ENCODE results near the gene TBL2. TPM values are rescaled to one million over a fixed set of nuclear protein-coding genes. Genes with fewer than 3 reads are reported as not detected.

The TBL2 gene
- total RNA-seq, 3 donors from 2014 or later = 25.4 to 42.4 (median 31.1) TPM

GRCh38 chr7:73602721-73603651 is 24.6 kb upstream of the TBL2 start:
- Histone ChIP-seq H3K9me3 (no peaks in the 10 kb centered on the region), H3K4me1 (ENCODE audit: low read depth) (no peaks in the 10 kb centered on the region), H3K36me3 (ENCODE audit: low read depth) (no peaks in the 10 kb centered on the region), H3K4me3 (no peak overlapping the region)
- DNase-seq (no peak), ATAC-seq (peak; percentile 14)
- intact Hi-C loops (cut with DNase I, micrococcal nuclease) = loop anchor here in 1 of 2 donors (10.0 kb wide), 1 partner anchor 72 kb away; no protein-coding TSS in a partner anchor
- TF ChIP-seq CTCF (IDR thresholded peaks at IDR 0.05) = no peak

- DNase-seq (no peak), ATAC-seq (no peak)
- Histone ChIP-seq H3K4me3 (no peak overlapping the region), H3K36me3 (ENCODE audit: low read depth) (no peaks in the 10 kb centered on the region), H3K4me1 (ENCODE audit: low read depth) (no peaks in the 10 kb centered on the region), H3K9me3 (no peaks in the 10 kb centered on the region)
- TF ChIP-seq CTCF (IDR thresholded peaks at IDR 0.05) = no peak
- intact Hi-C loops (cut with DNase I, micrococcal nuclease) = loop anchor here in 1 of 2 donors (10.0 kb wide), 1 partner anchor 75 kb away; no protein-coding TSS in a partner anchor
Measured at GRCh38 chr7:73599916-73600315, 21.5 kb upstream of the TBL2 start.

GRCh38 chr7:73599151-73599882 is 20.9 kb upstream of the TBL2 start:
- no peak for ATAC-seq
- intact Hi-C loops (cut with DNase I, micrococcal nuclease) = no loop called here
- TF ChIP-seq CTCF (IDR thresholded peaks at IDR 0.05) = no peak

GRCh38 chr7:73597978-73598782 is 19.8 kb upstream of the TBL2 start:
- Histone ChIP-seq H3K4me1 (ENCODE audit: low read depth) (no peaks in the 10 kb centered on the region), H3K9me3 (no peaks in the 10 kb centered on the region), H3K36me3 (ENCODE audit: low read depth) (no peaks in the 10 kb centered on the region), H3K4me3 (no peak overlapping the region)
- TF ChIP-seq CTCF (IDR thresholded peaks at IDR 0.05) = no peak
- no peak for DNase-seq
- no peak for ATAC-seq
- intact Hi-C loops (cut with DNase I, micrococcal nuclease) = no loop called here

More at GRCh38 chr7:73599151-73599882, 20.9 kb upstream of the TBL2 start:
- no peak for DNase-seq
- Histone ChIP-seq H3K4me1 (ENCODE audit: low read depth) (no peaks in the 10 kb centered on the region), H3K4me3 (no peak overlapping the region), H3K36me3 (ENCODE audit: low read depth) (no peaks in the 10 kb centered on the region), H3K9me3 (no peaks in the 10 kb centered on the region)
